Brain microvascular endothelial cell (primary cell): ENCODE measurements around the gene CALY.

Experiments
- DNase-seq: peaks from one replicate; pipeline ENCODE4 v3.0.0-alpha.2; 2020
- H3K27ac ChIP-seq: fragments of 250-450 bp; sonication (Bioruptor Pico); 2 replicates; pipeline ENCODE4 v1.5.1; 2020; ENCODE audit warnings: mild to moderate bottlenecking, moderate library complexity
- H3K27me3 ChIP-seq: fragments of 250-450 bp; sonication (Bioruptor Pico); replicated peaks from 2 replicates; pipeline ENCODE4 v1.5.1; 2020; ENCODE audit warnings: mild to moderate bottlenecking
- H3K36me3 ChIP-seq: fragments of 250-450 bp; sonication (Bioruptor Pico); replicated peaks from 2 replicates; pipeline ENCODE4 v1.5.1; 2020; ENCODE audit warnings: mild to moderate bottlenecking
- H3K4me3 ChIP-seq: 2 replicates; pipeline ENCODE4 v1.5.1; 2011; ENCODE audit warnings: low read depth, mild to moderate bottlenecking, control low read depth, low read length, moderate library complexity
- in situ Hi-C: cut with HindIII; loops from 2 replicates; pipeline ENCODE4 v1.10.0; 2017; ENCODE audit warnings: low sequenced_read_pairs, low pct_ligation_motif_present
- TF ChIP-seq, protein P1 (sequence below): IDR thresholded peaks from 2 replicates; pipeline ENCODE4 v1.5.1; 2011; ENCODE audit warnings: low read depth, mild to moderate bottlenecking, moderate library complexity, low read length, control low read depth, inconsistent platforms; ENCODE audit errors: missing control alignments

Gene CALY

DNA sequence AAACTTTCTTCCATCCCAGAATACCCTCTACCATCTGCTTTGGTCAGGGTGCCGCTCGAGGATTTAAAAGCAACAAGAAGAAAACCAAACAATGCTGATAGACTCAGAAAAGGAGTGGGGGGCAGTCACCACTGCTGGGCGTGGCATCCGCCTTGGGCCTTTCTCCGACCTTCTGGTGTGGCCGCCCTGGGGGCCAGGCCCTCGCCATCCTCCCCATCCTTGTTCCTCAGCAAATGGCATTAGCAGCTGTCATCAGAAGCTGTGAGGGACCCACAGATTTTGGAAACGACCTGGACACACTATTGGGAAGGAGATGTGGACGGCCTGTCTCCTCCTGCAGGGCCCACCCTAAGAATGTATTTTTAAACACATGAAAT is 23.9 kb downstream of the CALY start:
- no peak for DNase-seq
- TF ChIP-seq, protein P1, sequence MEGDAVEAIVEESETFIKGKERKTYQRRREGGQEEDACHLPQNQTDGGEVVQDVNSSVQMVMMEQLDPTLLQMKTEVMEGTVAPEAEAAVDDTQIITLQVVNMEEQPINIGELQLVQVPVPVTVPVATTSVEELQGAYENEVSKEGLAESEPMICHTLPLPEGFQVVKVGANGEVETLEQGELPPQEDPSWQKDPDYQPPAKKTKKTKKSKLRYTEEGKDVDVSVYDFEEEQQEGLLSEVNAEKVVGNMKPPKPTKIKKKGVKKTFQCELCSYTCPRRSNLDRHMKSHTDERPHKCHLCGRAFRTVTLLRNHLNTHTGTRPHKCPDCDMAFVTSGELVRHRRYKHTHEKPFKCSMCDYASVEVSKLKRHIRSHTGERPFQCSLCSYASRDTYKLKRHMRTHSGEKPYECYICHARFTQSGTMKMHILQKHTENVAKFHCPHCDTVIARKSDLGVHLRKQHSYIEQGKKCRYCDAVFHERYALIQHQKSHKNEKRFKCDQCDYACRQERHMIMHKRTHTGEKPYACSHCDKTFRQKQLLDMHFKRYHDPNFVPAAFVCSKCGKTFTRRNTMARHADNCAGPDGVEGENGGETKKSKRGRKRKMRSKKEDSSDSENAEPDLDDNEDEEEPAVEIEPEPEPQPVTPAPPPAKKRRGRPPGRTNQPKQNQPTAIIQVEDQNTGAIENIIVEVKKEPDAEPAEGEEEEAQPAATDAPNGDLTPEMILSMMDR = no peak
- in situ Hi-C loops = no loop called here
- H3K27ac ChIP-seq = no peak overlapping the region
- H3K4me3 ChIP-seq = no peak overlapping the region
- peaks cover 5% of the 10 kb centered on the region for H3K36me3 ChIP-seq
- no peaks in the 10 kb centered on the region for H3K27me3 ChIP-seq

DNA sequence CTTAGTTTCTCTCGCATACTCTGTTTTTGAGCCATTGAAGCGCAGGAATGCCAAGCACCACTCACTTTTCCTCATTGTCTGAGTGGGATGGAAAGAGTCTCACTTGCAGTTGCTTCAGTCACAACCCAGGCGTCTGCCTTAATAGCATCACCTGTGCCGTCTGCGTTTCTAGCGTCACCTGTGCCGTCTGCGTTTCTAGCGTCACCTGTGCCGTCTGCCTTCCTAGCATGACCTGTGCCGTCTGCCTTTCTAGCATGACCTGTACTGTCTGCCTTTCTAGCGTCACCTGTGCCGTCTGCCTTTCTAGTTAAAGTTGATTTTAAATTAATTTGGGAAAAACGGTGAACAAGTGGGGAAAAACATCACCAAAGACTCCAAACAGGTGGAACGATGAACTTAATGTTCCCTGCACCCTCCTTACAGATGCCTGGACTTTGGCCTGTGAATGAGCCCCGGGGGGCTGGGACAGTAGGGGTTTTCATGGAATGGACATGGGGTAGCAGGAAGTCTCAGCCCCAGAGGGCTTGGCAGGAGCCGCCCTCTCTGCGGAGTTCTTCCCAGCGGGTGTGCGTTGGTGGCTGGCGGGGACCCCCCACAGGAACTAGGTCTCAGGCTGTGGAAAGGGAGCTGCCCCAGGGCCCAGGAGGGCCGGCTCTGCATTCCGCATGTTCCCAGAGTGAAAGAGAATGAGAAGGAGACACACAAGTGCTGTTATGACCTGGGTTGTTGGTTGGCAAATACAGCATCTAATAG is 24.5 kb downstream of the CALY start:
- Histone ChIP-seq H3K36me3 (peaks cover 5% of the 10 kb centered on the region), H3K27me3 (no peaks in the 10 kb centered on the region), H3K4me3 (no peak overlapping the region), H3K27ac (no peak overlapping the region)
- DNase-seq = no peak
- TF ChIP-seq, protein P1 = no peak
- in situ Hi-C loops = no loop called here

DNA sequence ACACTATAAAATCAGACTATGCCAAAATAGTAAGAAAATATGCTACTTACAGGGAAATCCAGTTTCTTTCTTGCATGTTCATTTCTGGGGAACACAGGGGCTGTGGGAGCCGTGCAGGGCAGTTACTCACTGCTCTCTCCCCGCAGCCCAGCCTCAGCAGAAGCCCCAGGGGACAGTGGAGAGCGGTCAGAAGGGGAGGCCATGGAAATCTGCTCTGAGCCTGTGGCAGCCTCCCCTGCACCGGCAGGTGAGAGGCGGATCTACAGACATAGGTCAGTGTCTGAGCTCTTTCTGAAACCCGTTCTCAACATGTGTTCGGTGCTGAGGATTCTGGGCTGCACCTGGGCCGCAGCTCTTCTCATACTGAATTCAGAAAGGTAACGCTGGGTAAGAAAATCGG is 25.1 kb downstream of the CALY start:
- Histone ChIP-seq H3K4me3 (no peak overlapping the region), H3K36me3 (peaks cover 5% of the 10 kb centered on the region), H3K27ac (no peak overlapping the region), H3K27me3 (no peaks in the 10 kb centered on the region)
- TF ChIP-seq, protein P1 = no peak
- in situ Hi-C loops = no loop called here
- no peak for DNase-seq

DNA sequence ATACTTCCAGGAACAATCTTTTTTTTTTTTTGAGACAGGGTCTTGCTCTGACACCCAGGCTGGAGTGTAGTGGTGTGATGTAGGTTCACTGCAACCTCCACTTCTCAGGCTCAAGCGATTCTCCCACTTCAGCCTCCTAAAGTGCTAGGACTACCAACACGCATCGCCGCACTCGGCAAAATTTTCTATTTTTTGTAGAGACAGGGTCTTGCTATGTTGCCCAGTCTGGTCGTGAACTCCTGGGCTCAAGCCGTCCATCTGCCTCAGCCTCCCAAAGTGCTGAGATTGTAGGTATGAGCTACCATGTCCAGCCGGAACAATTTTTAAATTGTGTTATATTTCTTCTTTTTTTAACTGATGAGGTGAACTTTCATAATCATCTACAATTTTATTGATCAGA is 25.9 kb downstream of the CALY start:
- H3K36me3 ChIP-seq = peaks cover 5% of the 10 kb centered on the region
- no peaks in the 10 kb centered on the region for H3K27me3 ChIP-seq
- in situ Hi-C loops = no loop called here
- no peak overlapping the region for H3K4me3 ChIP-seq
- no peak for DNase-seq
- TF ChIP-seq, protein P1 = no peak
- no peak overlapping the region for H3K27ac ChIP-seq

DNA sequence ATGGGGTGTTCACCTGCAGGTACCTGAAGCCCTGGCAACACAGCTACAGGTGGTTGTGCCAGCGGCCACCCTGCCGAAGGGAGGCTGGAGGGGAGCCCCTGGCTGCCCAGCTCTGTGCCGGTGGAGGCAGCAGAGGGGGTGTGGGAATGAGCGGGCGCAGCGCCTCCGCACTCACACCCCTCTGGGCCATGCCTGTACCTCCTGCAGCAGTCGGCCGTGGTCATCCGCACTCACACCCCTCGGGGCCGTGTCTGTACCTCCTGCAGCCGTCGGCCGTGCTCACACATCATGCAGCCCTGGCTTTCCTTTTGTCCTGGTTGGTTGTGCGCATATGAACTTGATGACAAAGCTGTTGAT is 26.3 kb downstream of the CALY start:
- TF ChIP-seq, protein P1 = no peak
- Histone ChIP-seq H3K4me3 (no peak overlapping the region), H3K36me3 (peaks cover 5% of the 10 kb centered on the region), H3K27ac (no peak overlapping the region), H3K27me3 (no peaks in the 10 kb centered on the region)
- in situ Hi-C loops = no loop called here
- DNase-seq = no peak
